Measurements from ENCODE around the gene RDH14.

The RDH14 gene, protein sequence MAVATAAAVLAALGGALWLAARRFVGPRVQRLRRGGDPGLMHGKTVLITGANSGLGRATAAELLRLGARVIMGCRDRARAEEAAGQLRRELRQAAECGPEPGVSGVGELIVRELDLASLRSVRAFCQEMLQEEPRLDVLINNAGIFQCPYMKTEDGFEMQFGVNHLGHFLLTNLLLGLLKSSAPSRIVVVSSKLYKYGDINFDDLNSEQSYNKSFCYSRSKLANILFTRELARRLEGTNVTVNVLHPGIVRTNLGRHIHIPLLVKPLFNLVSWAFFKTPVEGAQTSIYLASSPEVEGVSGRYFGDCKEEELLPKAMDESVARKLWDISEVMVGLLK

DNA sequence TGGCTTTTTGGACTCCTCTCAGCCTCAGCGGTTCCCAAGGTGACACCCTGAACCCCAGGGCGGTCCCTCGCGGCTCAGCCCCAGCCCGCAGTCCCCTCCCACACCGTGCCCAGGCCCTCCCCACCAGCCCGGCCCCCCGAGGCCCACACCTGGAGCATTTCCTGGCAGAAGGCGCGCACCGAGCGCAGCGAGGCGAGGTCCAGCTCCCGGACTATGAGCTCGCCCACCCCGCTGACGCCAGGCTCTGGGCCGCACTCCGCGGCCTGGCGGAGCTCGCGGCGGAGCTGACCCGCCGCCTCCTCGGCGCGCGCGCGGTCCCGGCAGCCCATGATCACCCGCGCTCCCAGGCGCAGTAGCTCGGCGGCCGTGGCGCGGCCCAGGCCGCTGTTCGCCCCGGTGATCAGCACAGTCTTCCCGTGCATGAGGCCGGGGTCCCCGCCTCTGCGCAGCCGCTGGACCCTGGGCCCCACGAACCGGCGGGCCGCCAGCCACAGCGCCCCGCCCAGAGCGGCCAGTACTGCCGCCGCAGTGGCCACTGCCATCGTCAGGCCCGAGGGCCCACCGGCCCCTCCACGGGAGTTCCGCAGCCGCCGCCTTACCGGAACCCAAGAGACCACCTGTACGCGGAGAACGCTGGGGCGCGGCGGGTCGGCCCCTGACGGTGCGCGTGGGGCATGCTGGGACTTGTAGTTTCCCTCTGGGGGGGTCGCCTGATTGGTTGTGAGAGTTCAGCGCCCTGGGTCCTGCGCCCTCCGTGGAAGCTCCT is at the start of gene RDH14:
TSS of gene RDH14 (minus strand) at position 623 of the 766 bp plus-strand sequence. CDS start at position 542, 81 bp downstream.
- peak; percentile 79 for FAIRE-seq

DNA sequence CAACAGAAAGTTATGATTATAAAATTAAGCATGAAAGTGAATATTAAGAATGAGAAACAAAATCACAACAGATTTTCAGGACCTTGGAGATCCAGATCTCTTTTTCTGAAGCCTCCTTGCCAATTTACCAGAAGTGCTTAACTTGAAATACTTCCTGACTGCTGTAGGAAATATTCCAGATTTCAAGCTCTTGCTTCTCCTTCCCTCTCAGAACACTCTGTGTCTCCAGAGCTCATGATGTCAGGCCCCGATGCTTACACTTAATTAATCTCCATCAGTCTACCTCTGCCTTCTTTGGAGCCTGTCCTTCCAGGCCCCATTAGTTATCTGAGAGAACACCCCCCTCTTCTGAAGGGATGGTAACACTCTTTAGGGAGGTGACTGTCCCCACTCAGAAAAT is 49.6 kb upstream of the RDH14 start:
- no peak for FAIRE-seq

DNA sequence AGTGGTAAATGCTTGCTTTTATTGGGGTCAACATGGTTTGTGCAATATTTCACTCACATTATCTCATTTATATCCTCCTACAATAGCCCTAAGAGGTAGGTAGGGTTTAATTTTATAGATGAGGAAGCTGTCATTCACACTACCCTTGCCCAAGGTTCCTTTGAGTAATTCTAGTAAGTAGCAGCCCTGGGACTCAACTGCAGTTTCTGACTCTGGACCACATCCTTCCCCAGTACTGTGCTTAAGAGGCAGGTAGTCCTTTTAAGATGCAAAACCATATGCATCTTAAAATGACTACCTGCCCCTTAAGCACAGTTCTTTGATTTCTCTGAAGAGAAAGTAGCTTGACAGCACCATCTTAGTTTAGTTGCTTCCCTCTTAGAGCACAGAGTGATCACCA is 44.7 kb upstream of the RDH14 start:
- FAIRE-seq, result no peak

DNA sequence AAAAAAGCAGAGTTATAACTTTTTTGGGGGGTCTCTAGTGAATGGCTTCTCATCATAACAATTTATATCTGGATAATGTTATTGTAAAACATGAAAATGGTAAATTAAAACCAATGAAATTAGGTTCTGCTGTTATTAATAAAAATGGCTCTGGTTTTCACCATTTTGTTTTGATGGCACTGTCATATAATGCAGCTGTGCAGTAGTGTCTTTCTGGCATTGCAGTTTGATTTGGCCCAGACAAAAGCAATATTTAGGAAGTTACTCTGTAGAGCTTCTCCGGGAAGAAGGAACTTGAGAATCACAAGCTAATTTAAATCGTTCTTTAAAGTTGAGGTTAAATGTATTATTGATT is 44.1 kb upstream of the RDH14 start:
- no peak for FAIRE-seq

DNA sequence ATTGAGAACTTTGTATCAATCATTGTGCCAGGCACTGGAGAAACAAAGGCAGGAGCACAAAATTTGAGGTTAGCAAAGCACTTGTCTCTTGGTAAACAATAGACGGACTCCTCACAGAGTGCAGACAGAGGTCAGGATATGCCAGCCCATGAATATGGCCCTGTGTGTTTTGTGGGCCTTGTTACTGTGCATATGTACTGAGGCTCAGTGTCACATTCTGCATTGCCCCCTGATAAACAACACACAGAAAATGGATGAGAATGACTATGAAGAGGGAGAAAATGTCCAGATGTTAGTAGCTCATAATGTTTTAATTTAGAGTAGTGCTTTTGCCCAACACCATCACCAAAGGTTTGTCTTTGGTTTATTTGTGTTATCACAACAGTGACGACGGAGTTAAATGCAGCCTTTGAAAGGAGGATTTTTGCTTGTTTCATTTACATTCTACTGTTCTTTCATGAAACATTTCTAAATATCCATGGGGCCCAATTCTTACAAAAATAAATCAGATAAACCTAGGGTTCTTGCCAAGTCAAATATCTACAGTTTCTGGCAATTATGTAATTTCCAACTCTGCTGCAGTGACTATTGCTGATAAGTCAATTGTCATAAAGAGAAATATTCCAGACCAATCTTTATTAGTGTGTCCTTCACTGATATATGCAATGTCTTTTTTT is 43.5 kb upstream of the RDH14 start:
- FAIRE-seq, result no peak

DNA sequence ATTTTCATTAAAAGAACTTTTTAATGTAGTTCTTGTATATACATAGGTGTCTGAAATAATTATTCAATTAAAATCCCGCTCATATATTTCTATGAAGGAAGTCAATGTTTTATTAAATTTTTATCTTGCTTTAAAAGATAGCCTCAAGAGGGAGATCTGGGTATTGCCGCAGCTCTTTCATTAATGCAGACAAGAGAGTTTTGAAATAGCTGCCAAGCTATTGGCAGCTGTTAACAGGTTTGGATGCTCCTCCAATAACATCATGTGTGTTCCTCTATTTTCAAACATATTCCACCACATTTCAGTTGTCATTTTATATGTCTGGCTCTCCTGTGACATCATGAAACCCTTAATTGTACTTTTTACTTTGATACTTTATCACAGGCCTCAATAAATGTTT is 41.8 kb upstream of the RDH14 start:
- FAIRE-seq, result no peak

DNA sequence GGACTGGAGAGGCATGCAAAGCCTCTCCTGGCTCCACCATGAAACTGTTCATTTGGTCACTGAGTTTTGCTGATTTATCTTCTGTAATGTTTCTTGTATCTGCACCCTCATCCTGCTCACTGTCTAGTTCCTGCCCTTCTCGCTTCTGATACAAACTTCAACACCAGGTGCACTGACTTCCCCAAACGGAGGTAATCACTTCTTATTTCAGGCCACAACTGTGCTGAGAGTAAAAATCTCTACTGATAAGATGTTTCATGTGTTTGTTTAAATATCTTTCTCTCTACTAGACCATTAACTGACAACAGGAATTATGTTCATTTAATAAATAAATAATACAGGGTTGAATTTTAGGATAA is 39.8 kb upstream of the RDH14 start:
- FAIRE-seq, result no peak

DNA sequence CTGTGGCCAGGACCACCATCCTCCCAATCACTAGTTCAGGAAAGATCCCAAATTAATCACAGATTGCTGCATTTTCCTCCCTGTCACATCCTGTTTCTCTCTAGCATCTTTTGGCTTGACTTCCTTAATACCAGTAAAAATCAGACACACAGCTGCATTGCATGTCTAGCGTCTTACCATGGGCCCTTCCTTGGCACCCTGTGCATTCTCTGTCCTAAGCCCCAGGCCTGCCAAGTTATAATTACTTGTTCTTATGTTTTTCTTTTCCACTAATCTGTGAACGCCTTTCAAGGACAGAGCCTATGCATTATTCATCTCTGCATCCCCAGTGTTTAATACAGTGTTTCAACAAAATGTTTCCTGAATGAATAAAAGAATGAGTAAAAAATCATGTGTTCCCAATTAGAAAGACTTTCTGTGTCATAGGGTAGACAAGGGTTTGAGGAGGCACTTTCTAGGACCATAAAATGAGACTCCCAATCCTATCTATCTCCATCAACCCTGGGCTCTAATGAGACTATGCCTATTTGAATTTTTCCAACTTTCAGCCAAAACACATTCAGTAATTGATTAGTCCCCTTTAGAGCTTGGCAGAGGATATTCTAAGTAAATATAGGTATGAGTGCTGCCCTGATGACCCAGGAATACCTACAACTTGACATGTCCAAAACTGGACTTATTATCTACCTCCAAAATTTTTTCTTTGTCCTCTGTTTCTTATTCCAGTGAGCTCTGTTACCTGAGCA is 39.2 kb upstream of the RDH14 start:
- FAIRE-seq, result no peak

DNA sequence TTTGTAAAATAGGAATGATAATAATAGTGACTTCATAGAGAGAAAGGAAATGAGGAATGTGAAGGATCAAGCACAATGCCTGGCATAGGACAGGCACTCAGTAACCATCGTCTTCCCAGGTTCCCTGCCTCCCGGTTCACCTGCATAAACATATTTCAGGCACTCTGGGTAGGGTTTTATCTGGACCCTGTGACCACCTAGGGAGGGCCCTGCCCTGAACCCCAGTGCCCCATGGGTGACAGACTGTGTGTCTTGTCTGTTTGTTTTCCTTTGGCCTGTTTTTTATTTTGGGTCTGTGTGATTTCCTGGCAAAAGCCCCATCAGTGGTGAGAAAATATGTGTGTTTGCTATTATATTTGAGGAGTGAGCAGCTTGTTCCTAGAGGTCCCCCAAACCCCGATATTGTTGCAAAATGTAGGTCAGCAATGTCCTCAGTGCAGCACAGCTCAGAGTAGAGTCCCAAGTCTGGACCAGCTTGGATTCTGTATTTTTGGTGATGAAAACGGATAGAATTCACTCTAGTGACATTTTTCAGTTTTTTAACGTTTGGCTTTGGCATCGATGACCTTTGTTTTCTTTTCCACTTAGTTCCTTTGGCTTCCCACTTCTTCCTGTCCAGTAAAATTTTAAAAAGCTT is 38.5 kb upstream of the RDH14 start:
- FAIRE-seq, result no peak

DNA sequence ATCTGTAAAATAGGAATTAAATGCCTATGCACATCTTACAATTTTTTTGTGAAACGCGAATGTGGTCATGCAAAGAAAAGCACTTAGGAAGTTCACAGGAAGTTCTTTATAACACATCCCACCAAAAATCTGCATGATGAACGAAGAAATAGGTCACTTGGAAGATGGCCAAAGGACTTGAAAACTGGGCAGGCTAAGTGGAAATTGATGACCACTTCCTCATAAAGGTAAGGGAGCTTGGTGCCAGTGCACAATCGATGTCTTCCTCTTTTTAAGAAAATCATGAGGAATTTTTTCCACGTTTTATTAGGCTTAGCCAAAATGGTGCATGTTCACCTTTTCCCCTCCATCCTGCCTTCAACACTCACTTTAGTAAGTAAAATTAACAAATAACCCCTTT is 37.2 kb upstream of the RDH14 start:
- no peak for FAIRE-seq

DNA sequence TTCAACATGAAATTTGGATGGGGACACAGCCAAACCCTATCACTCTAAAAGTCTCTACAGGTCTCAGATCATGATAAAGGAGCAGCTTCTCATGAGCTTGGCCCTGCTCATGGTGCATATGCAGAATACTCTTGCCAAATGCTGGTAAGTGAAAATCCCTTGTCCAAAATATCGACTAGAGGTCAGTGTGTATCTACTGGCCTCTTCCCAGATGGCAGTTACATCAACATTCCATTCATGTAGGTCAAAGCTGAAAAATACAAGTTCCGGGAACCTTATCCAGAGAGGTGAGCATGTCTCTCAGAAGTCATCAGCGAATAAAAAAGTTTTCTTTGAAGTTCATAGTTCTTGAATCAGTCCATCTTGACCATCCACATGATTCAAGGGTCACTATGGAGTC is 36.5 kb upstream of the RDH14 start:
- no peak for FAIRE-seq

DNA sequence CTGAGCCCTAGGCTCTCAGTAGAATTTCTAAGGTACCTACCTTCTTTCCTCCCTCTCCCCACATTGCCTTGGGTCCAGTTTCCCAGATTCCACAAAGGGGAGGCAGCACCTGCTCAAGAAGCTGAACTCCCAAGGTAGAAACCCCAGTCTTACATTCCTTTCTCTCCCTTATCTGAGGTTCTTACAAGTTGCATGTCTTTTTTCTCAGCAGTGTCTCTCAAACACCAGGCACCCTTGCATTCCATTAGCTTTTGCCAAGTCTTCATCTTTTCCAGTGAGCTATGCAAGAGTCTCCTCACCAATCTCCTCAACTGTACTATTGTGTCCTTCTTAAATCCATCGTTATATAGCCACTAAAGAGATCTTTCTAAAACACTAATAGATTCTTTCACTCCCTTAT is 33.0 kb upstream of the RDH14 start:
- no peak for FAIRE-seq

DNA sequence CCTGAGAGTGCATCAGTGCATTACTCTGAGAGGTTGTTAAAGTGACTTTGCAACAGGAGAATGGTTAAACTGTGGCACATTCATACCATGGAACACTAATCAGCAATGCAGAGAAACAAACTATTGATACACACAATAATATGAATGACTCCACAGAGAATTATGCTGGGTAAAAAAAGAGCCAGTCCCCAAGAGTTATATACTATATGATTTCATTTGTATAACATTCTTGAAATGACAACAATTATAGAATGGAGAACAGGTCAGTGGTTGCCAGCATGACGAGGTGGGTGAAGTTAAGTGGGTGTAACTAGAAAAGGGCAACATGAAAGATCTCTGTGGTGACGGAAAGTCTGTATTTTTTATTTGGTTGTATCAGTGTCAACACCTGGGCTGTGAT is 31.9 kb upstream of the RDH14 start:
- no peak for FAIRE-seq

- no peak for FAIRE-seq
Measured at GRCh38 chr2:18589354-18589753, 28.9 kb upstream of the RDH14 start, which contains the start of gene NT5C1B. Gene NT5C1B (minus strand): TSS chr2:18589569. CDS start chr2:18589468, 101 bp downstream.

- no peak for FAIRE-seq
Measured at GRCh38 chr2:18588802-18589201, 28.3 kb upstream of the RDH14 start.

DNA sequence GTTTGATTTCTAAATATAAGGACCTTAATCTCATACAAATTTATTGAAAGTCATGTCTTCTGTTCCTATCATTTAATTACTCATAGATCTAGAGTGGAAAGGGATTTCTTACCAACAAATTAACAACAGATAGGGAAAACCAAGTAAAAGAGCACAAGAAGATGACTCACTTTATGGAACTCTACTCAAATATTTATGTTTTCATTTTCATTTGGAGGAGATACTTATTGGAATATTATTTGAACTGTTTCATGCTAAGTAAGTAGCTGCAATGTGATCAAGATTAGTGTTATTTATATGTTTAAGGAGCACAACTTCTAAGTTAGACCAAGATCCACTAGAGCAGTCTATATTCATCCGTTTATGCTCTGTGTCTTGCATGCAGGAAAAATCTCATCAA is 27.6 kb upstream of the RDH14 start:
- no peak for FAIRE-seq

GRCh38 chr2:18585526-18585925 is 25.1 kb upstream of the RDH14 start:
- no peak for FAIRE-seq

GRCh38 chr2:18584608-18584954 is 24.1 kb upstream of the RDH14 start:
- FAIRE-seq, result no peak

DNA sequence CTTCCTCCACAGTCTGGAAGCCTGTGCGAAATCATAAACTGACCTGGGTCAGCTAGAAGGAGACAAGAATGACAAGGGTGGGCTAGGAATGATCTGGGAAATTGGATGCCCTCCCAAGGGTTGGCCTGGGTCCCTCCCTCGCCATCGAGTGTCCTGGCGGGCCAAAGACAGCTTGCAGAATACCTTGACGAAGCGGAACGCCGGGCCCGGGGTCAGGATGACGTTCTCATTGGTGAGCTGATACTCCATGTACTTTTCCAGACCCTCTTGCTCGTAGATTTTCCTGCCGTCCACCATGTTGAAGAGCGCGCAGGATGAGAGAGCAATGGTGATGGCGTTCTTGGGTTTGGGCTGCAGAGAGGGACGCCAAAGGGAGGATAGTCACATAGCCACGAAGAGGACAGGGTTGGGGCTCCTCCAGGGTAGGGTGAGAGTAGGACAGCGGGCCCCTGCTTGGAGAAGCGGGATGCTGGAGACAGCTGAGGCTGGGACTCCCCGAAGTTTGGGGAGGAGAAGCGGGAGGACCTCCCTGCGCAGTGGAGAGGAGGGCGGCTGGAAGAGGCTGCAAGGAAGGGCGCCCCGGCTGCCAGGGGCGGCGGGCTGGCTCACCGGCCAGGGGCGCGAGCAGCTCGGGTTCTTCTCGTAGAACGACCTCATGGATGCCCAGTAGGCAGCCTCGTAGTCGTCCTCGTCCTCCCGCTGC is 23.6 kb upstream of the RDH14 start:
- no peak for FAIRE-seq

DNA sequence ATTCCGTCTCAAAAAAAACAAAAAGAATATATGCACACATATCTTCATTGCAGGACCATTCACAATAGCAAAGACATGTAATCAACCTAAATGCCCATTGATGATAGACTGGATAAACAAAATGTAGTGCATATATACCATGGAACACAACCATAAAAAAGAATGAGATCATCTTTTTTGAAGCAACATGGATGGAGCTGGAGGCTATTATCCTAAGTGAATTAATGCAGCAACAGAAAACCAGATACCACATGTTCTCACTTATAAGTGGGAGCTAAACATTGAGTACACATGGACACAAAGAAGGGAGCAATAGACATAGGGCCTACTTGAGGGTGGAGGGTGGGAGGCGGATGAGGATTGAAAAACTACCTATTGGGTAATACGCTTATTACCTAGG is 20.2 kb upstream of the RDH14 start:
- no peak for FAIRE-seq

GRCh38 chr2:18578033-18578432 is 17.6 kb upstream of the RDH14 start:
- FAIRE-seq, result no peak

DNA sequence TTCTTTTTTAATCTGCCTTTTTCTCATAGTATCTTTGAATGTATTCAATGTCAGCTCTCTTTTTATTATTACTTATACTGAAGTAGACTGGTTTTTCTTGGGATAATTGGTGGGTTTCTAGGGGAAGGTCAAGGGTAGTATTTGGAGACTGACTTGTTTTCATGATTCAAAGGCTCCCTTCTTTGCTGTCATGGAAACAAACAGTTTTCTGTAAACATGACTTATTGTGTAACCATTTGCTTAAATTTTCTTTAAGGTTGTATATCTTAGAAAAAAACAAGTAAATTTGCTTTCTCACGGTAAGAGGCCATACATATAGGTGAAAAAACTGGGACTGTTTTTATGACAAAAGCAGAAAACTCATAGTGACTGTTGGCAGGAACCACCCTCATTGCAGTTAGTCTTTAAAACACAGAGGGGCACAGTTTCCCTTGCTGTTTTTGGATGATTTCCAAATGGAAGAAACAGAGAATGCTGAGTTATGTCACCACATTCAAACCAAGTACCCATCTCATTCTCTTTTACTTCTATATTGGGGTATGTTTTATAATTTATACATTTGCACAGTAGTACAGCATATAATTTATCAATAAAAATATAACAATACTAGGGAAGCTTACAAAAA is 5.8 kb upstream of the RDH14 start:
- FAIRE-seq, result no peak

Data from A204.1 (cell line).